Vagina (tissue), 2 donors: ENCODE measurements around the gene SLF2.

ENCODE experiments used
- CTCF ChIP-seq, 3 experiments: fragments of 450-650 bp in 2 of 3; fragments of 200-600 bp in 1 of 3; sonication (generic) in 1 of 3; IDR thresholded peaks; one replicate each; pipeline ENCODE4 v1.5.1; 2017 to 2019; ENCODE audit warnings: antibody characterized with exemption in 3 of 3, mild to moderate bottlenecking in 2 of 3, moderate library complexity in 2 of 3
- POLR2A ChIP-seq, 2 donors: fragments of 450-650 bp; IDR thresholded peaks; one replicate each; pipeline ENCODE4 v1.6.1; 2017; ENCODE audit warnings: antibody characterized with exemption in 2 of 2, mild to moderate bottlenecking in 2 of 2, moderate library complexity in 2 of 2
- POLR2AphosphoS5 ChIP-seq, 2 donors: sonication (generic); formaldehyde crosslinking; IDR thresholded peaks; one replicate each; pipeline ENCODE4 v1.9.0; 2017; ENCODE audit warnings: antibody characterized with exemption in 2 of 2, mild to moderate bottlenecking in 2 of 2, low read depth in 1 of 2; ENCODE audit not compliant: insufficient read depth in 1 of 2

- TF ChIP-seq CTCF (IDR thresholded peaks at IDR 0.05) (no peak), POLR2A (IDR thresholded peaks at IDR 0.05) (no peak), POLR2AphosphoS5 (IDR thresholded peaks at IDR 0.05; ENCODE audit: insufficient read depth in 1 of 2, low read depth in 1 of 2) (no peak)
Measured at GRCh38 chr10:100902622-100903021, 10.1 kb upstream of the SLF2 start.
